ENCODE data around the gene RPL13A. TPM values are rescaled to one million over a fixed set of nuclear protein-coding genes. Genes with fewer than 3 reads are reported as not detected.

Gene RPL13A
- polyA plus RNA-seq, 1 of the 3 experiments (the other 2 are of a cell fraction), result 2,748 TPM

GRCh38 chr19:49461656-49462055, 25.8 kb upstream of the RPL13A start:
- Histone ChIP-seq H3K27ac (ENCODE audit: low read depth in 2 of 2, low read length in 1 of 2) (no peak overlapping the region), H3K79me2 (ENCODE audit: insufficient read depth) (peaks cover 3% of the 10 kb centered on the region; the same call in 1 of the 2 replicates), H2AFZ (ENCODE audit: low read depth) (no peak overlapping the region), H3K9me2 (no peaks in the 10 kb centered on the region), H3K9ac (no peak overlapping the region), H3K4me1 (ENCODE audit: control insufficient read depth in 1 of 2, insufficient read depth in 2 of 2, low read depth in 1 of 2, low read length in 1 of 2) (peaks cover 0 to 2% of the 10 kb centered on the region in 2 experiments; a peak in 1 of 4 replicates), H4K20me1 (ENCODE audit: insufficient read depth) (no peaks in the 10 kb centered on the region), H3K27me3 (ENCODE audit: insufficient read depth) (no peaks in the 10 kb centered on the region), H3K9me3 (no peaks in the 10 kb centered on the region), H3K4me2 (no peak overlapping the region), H3K36me3 (replicated peaks in 1 of 2; ENCODE audit: control insufficient read depth in 1 of 2, insufficient read depth in 2 of 2, low read length in 1 of 2) (no peaks in the 10 kb centered on the region), H3K4me3 (ENCODE audit: low read depth in 2 of 2, low read length in 1 of 2) (no peak overlapping the region), H3F3A (replicated peaks; ENCODE audit: insufficient read depth) (peaks cover 3% of the 10 kb centered on the region)
- POLR2A ChIA-PET, result no interaction called here
- WGBS (ENCODE audit: low lambda C conversion rate), result 96% methylated on average over 24 of the region's 37 CpGs
- CTCF ChIA-PET, result interaction anchor here (0.6 to 0.7 kb wide), 2 partner anchors 12 to 415 kb away, joined by 3 to 5 read pairs; partner anchors contain the start of gene AKT1S1
- DNase-seq, result no peak
- TF ChIP-seq SMC3 (IDR thresholded peaks at IDR 0.05; ENCODE audit: low read depth, low read length) (no peak), PBX3 (IDR thresholded peaks at IDR 0.05) (no peak)

- no peak for DNase-seq
- Histone ChIP-seq H3K9me3 (no peaks in the 10 kb centered on the region), H2AFZ (ENCODE audit: low read depth) (no peak overlapping the region), H3K36me3 (replicated peaks in 1 of 2; ENCODE audit: control insufficient read depth in 1 of 2, insufficient read depth in 2 of 2, low read length in 1 of 2) (no peaks in the 10 kb centered on the region), H3K27me3 (ENCODE audit: insufficient read depth) (no peaks in the 10 kb centered on the region), H3K9me2 (no peaks in the 10 kb centered on the region), H3K4me3 (ENCODE audit: low read depth in 2 of 2, low read length in 1 of 2) (no peak overlapping the region), H3K9ac (no peak overlapping the region), H3K4me1 (ENCODE audit: control insufficient read depth in 1 of 2, insufficient read depth in 2 of 2, low read depth in 1 of 2, low read length in 1 of 2) (peaks cover 0 to 2% of the 10 kb centered on the region in 2 experiments; a peak in 1 of 4 replicates), H3K27ac (ENCODE audit: low read depth in 2 of 2, low read length in 1 of 2) (no peak overlapping the region), H3K79me2 (ENCODE audit: insufficient read depth) (no peaks in the 10 kb centered on the region), H3F3A (replicated peaks; ENCODE audit: insufficient read depth) (no peaks in the 10 kb centered on the region), H4K20me1 (ENCODE audit: insufficient read depth) (no peaks in the 10 kb centered on the region), H3K4me2 (no peak overlapping the region)
- no peak for TF ChIP-seq PBX3 (IDR thresholded peaks at IDR 0.05)
- no peak for TF ChIP-seq MAX (IDR thresholded peaks at IDR 0.05; ENCODE audit: low read depth)
- TF ChIP-seq FOSL2 (IDR thresholded peaks at IDR 0.05; ENCODE audit: borderline replicate concordance, low read depth), result no peak
- TF ChIP-seq USF2 (IDR thresholded peaks at IDR 0.05; ENCODE audit: borderline replicate concordance, low read depth, low read length), result no peak
- POLR2A ChIA-PET, result no interaction called here
- CTCF ChIA-PET, result interaction anchor here (0.7 kb wide), 1 partner anchor 415 kb away, joined by 5 read pairs; the partner anchor contains the start of gene AKT1S1
- 94% methylated on average over 12 of the region's 12 CpGs for WGBS (ENCODE audit: low lambda C conversion rate)
Observed at GRCh38 chr19:49462492-49462891, 24.9 kb upstream of the RPL13A start.

Data from SK-N-SH (cell line).